Fibroblast of the aortic adventitia (primary cell): ENCODE data around the gene PSTPIP1. TPM values are rescaled to one million over a fixed set of nuclear protein-coding genes. Genes with fewer than 3 reads are reported as not detected.

Experiments used
- DNase-seq: peaks from one replicate; pipeline ENCODE4 v3.0.0-alpha.2; 2010; ENCODE audit warnings: low read depth
- H3K4me3 ChIP-seq: 2 replicates; pipeline ENCODE4 v1.5.1; 2011; ENCODE audit warnings: low read depth, mild to moderate bottlenecking, control low read depth, low read length, moderate library complexity
- CTCF ChIP-seq: IDR thresholded peaks from 2 replicates; pipeline ENCODE4 v1.5.1; 2011; ENCODE audit warnings: mild to moderate bottlenecking, low read length, control low read depth, inconsistent platforms; ENCODE audit not compliant: insufficient read depth
- total RNA-seq: library from RNA; depleted of rRNA; stranded (reverse); fragments of >200 nt; gene quantifications from 2 replicates; pipeline ENCODE4 v1.2.3, GENCODE V29; 2012; ENCODE audit warnings: low replicate concordance

PSTPIP1 gene
- total RNA-seq, 1 donor = 0.18 TPM

- no peak overlapping the region for H3K4me3 ChIP-seq
- DNase-seq = no peak
- TF ChIP-seq CTCF = no peak
Measured at GRCh38 chr15:76978522-76979330, 16.2 kb upstream of the PSTPIP1 start.

GRCh38 chr15:76979331-76979925 is 15.5 kb upstream of the PSTPIP1 start:
- H3K4me3 ChIP-seq = no peak overlapping the region
- DNase-seq = no peak
- no peak for TF ChIP-seq CTCF

- no peak overlapping the region for H3K4me3 ChIP-seq
- no peak for DNase-seq
- no peak for TF ChIP-seq CTCF
Measured at GRCh38 chr15:76979996-76980520, 14.9 kb upstream of the PSTPIP1 start.

- TF ChIP-seq CTCF = no peak
- H3K4me3 ChIP-seq = no peak overlapping the region
- DNase-seq = no peak
Measured at GRCh38 chr15:76982356-76982755, 12.6 kb upstream of the PSTPIP1 start.

GRCh38 chr15:76982756-76983155 is 12.2 kb upstream of the PSTPIP1 start:
- no peak for DNase-seq
- no peak for TF ChIP-seq CTCF
- H3K4me3 ChIP-seq = no peak overlapping the region

GRCh38 chr15:76983590-76984375 is 11.1 kb upstream of the PSTPIP1 start:
- no peak overlapping the region for H3K4me3 ChIP-seq
- TF ChIP-seq CTCF = no peak
- DNase-seq = no peak
